HG03469 (cell line): ENCODE data around the gene FCSK.

Source experiments
- ATAC-seq: cut with Tn5 transposase; IDR thresholded peaks from one replicate; pipeline ENCODE4 v1.9.1; 2021; ENCODE audit warnings: mild to moderate bottlenecking, moderate library complexity, moderate number of reproducible peaks; ENCODE audit not compliant: unreplicated experiment

Gene FCSK

DNA sequence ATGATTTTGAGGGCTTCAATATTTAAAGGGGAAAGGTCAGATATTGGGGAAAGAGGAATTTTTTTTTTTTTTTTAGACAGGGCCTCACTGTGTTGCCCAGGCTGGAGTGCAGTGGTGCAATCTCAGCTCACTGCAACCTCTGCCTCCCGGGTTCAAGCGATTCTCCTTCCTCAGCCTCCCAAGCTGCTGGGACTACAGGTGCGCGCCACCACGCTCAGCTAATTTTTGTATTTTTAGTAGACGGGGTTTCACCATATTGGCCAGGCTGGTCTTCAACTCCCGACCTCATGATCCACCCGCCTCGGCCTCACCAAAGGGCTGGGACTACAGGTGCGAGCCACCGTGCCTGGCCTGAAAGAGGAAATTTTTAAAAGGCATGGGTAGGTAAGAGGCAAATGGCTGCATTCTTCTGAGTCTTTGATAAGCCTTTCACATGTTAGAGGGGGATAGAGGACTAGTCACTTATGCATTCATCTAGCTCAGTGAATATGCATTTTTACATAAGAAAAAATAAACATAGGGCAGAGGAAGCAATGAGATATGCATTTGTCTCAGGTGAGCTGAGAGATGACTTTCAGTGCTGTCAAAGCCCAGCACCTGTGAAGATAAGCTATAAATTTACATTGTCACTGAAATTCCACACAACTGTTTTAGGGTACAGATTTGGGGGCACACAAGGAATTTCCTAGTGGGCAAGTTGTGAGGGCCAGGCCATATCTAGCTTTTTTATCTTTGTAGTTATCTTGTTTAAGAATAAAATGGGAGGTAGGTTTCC is 1.1 kb upstream of the FCSK start:
- no peak for ATAC-seq

DNA sequence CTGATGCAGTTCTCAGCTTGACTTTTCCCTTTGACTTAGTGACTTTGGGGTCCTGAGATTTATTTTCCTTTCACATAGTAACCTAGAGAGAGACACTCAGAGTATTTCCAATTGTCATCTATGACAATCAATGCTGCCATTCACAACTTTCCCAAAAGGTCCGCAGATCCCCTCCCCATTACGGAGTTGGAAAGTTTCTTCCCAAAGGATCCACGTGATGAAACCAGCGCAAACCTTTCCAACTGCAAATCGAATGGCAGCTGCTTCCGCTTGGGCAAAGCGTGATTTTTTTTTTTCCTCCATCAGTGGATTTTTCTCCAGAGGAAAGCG is 538 bp upstream of the FCSK start:
- no peak for ATAC-seq

DNA sequence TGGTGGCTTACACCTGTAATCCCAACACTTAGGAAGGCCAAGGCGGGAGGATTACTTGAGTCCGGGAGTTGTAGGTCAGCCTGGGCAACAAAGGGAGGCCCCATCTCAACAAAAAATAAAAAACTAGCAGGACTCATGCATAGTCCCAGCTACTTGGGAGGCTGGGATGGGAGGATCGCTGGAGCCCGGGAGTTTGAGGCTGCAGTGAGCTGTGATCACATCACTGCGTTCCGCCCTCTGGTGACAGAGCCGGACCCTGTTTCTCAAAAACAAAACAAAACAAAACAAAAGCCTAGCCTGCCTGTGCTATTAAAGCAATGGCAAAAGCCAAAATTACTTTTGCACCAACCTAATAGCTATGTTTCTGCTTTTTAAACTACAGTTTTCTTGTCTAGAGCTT is 1.5 kb downstream of the FCSK start:
- ATAC-seq, result no peak

DNA sequence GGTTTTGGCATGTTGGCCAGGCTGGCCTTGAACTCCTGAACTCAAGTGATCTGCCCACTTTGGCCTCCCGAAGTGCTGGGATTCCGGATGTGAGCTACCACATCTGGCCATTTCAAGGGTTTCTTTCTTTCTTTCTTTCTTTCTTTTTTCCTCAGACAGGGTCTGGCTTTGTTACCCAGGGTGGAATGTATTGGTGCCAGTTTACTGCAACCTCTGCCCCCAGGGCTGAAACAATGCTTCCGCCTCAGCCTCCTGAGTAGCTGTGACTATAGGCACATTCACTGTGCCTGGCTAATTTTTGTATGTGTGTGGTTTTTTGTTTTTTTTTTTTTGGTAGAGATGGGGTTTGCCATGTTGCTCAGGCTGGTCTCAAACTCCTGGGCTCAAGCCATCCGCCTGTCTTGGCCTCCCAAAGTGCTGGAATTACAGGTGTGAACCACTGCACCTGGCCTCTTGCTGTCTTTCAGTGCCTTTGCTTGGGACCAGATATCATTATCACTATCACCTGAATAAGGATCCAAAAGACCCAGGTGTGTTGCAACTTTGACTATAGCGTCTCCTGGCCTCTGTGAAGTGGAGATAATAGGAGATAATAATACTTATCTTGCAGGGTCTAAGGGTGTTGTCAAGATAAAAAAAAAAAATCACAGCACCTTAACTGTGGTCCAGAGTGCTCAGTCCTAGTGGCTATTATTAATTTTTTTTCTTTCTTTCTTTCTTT is 3.2 kb downstream of the FCSK start:
- no peak for ATAC-seq

DNA sequence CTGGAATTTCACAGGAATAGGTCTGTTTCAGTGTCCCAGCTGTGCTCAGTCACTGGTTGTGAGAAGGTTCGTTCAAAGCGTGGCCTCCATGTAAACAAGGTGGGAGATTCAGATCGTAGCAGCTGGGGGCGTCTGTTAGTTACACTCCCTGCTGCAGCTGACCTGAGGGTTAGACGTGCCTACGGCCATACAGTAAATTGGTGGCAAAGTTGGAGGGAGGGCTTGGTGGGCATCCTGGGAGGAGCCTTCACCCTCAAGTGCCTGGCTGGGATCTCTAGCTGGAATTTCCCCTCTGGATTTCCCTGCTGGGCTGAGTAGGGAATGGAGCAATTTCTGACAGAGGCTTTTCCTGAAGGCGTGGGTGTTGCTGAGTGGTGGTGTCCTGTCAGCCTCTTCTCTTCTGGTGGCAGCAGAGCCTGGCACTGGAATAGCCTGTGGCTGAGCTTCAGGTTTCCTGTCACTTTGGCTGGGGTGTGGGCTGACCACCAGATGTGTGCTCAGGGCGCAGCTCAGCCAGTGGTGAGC is 6.4 kb downstream of the FCSK start:
- ATAC-seq, result no peak

DNA sequence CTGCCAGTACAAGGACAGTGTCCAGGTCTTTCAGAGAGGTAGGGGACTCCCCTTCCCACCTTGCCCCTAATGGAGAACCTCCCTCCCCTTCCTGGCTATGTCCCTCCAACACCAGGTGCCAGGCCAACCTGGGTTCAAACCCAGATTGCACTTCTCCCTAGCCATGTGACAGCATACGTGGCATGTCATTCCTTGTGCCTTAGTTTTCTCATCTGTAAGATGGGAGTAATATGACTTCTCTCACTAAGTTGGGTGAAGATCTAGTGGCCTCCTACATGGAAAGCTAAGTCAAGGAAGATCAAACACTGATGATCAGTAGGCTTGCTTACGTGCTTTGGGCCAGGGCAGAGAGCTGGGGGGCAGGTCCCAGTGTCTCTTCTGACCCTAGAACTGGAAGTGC is 8.8 kb downstream of the FCSK start:
- no peak for ATAC-seq

DNA sequence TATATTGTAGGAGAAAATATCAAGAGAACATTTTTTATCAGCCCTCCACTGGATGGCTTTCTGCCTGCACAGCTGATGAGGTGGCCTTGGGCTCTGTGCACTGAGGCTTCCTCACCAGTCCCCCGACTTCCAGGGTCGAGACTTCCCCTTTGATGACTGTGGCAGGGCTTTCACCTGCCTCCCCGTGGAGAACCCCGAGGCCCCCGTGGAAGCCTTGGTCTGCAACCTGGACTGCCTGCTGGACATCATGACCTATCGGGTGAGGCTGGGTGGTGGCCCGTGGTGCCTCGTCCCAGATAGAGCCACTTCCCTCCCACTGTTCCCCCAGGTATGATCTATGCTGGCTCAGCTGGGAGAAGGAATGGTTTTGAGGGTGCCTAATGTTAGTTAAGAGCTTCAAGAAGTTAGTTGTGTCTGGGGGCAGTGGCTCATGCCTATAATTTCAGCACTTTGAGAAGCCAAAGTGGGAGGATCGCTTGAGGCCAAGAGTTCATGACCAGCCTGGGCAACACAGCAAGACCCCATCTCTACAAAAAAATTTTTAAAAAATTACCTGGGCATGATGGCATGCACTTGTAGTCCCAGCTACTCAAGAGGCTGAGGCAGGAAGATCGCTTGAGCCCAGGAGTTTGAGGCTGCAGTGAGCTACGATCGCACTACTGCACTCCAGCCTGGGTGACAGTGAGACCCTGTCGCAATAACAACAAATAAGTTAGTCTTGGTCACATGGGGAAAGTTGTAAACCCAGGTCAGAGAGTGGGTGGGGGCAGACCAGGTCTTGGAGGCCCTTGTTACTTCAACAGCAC is 11.8 kb downstream of the FCSK start:
- ATAC-seq, result no peak

DNA sequence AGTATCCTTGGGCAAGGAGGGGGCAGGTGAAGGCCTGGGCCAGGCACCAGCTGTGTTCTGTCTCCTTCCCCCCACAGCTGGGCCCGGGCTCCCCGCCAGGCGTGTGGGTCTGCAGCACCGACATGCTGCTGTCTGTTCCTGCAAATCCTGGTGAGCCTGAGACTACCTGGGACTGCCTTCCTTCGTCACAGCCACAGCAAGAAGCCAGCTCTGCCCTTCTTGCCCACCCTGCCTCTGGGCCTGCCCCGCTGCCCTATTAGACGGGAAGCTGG is 12.3 kb downstream of the FCSK start:
- no peak for ATAC-seq

DNA sequence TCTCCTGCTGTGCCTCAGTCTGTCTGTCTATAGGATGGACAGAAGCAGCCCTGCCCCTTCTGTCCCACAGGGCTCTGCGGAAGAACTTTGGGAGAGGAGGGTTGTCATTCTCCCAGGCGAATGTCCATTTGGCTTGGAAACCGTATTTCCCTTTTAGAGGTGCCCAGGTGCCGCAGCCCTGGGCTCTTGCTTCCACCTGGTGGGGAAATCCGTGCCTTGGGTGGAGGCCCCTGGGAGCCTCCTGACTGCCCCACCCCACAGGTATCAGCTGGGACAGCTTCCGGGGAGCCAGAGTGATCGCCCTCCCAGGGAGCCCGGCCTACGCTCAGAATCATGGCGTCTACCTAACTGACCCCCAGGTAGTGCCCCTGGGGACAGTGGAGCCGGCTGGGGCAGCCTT is 12.7 kb downstream of the FCSK start:
- ATAC-seq, result no peak

DNA sequence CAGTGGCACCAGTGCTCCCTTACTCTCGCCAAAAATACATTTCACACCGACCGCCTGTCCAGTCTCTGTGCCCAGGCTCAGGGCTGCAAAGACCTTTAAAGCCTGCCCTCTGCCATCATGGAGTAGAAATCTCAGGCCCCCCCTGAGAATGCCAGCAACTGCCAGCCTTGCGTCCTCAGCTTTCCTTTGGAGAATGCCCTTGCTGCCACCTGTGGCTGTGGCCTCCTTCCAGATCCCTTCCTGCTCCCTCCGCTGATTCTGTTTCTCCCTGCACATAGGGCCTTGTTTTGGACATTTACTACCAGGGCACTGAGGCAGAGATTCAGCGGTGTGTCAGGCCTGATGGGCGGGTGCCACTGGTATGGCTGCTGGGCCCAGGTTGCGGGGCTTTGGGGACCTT is 13.2 kb downstream of the FCSK start:
- no peak for ATAC-seq

DNA sequence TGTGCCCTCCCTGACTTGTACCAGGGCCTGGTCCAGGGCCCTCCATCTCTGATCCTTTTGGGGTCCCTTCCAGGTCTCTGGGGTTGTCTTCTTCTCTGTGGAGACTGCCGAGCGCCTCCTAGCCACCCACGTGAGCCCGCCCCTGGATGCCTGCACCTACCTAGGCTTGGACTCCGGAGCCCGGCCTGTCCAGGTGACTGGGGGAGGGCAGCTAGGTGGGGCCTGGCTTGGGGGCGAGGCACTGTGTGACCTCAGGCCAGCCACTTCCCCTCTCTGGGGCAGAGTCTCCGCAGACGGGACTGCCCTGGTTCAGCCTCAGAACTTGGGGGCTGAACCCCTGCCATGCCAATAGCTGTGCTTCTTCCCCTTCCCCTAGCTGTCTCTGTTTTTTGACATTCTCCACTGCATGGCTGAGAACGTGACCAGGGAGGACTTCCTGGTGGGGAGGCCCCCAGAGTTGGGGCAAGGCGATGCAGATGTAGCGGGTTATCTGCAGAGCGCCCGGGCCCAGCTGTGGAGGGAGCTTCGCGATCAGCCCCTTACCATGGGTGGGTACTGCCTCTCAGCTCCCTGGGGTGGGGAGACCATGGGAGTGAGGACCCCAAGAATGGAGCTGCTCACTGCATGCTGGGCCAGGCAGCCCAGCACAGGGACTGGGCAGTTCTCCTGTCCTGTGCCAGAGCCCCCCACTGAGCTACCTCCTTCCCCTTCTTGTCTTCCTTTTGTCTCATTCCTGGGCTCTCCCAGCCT is 14.6 kb downstream of the FCSK start:
- no peak for ATAC-seq

DNA sequence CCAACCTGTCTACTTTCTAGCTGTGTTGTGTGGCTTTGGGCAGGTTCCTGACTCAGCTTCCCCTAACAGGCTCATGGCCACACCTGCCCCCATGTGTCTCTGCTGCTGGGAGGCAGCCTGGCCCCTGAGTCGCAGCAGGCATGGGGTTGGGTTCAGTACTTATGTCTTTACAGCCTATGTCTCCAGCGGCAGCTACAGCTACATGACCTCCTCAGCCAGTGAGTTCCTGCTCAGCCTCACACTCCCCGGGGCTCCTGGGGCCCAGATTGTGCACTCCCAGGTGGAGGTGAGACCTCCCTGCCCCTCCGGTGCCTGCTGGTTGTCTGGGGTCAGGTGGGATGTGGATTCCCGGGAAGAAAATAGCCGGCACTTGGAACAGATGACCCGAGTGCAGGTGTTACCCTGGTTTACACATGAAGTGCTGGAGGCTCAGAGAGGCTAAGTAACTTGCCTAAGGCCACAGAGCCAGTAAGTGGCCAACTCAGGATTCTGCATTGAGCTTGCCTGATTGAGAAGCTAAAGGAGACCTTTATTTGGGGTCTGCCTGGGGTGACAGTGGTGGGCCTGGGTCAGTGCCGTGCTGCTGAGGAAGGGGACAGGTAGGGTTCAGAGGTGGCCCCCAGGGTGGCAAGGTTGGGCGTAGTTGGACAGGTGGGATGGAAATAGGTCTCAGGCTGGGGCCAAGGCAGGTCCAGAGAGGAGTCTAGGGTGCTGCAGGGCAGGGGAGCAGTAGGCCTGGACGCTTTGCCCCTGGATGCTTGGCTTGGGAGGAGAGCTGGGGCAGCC is 15.9 kb downstream of the FCSK start:
- no peak for ATAC-seq

DNA sequence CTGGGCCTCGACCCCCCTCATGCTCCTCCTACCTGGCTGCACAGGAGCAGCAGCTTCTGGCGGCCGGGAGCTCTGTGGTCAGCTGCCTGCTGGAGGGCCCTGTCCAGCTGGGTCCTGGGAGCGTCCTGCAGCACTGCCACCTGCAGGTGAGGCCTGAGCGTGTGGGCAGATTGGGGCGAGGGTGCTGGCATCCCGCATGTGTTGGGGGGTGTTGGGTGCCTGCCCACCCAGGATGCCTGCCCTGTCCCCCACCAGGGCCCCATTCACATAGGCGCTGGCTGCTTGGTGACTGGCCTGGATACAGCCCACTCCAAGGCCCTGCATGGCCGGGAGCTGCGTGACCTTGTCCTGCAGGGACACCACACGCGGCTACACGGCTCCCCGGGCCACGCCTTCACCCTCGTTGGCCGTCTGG is 16.5 kb downstream of the FCSK start:
- no peak for ATAC-seq

DNA sequence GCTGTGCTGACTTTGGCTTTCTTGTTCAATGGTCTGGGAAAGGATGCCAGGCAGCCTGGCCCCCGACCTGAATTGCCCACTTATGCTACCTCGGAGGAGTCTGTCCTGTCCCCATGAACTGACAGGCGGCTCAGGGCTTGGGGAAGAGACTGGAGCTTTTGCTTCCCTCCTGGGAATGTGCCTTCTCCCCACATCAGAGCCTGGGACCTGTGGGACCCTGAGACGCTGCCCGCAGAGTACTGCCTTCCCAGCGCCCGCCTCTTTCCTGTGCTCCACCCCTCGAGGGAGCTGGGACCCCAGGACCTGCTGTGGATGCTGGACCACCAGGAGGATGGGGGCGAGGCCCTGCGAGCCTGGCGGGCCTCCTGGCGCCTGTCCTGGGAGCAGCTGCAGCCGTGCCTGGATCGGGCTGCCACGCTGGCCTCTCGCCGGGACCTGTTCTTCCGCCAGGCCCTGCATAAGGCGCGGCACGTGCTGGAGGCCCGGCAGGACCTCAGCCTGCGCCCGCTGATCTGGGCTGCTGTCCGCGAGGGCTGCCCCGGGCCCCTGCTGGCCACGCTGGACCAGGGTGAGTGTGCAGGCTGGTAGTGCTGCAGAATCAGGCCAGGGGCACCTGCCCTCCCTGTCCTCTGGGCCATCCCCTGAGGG is 18.5 kb downstream of the FCSK start:
- no peak for ATAC-seq

DNA sequence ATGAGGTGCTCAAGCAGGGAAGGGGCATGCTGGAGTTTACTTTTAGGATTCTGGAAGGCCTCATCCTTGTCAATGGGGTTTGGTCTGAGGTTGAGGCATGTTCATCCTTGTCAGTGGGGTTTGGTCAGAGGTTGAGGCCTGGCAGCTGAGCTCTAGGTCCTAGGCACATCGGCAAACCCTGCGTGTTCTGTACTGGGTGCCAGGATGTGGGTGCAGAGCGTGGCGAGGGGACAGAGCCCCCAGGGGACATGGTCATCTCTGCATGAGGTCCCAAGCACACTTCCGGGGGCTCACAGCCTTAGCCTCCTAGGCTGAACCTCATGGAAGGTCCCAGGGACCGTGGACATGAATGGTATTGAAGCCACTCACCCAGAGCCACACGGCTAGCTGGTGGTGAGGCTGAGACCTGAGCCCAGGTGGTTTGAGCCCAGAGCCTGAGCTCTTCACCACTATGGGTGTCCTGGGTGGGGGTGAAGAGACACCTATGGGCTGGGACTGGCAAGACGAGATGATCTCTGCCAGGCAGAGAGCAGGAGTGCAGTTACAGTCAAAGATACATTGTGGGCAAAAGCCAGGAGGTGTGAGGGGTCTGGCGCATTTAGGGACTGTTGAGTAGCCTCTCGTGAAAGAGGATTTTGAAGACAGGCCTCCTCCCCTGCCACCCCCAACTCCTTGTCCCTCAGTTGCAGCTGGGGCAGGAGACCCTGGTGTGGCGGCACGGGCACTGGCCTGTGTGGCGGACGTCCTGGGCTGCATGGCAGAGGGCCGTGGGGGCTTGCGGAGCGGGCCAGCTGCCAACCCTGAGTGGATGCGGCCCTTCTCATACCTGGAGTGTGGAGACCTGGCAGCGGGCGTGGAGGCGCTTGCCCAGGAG is 19.3 kb downstream of the FCSK start:
- ATAC-seq, result no peak

DNA sequence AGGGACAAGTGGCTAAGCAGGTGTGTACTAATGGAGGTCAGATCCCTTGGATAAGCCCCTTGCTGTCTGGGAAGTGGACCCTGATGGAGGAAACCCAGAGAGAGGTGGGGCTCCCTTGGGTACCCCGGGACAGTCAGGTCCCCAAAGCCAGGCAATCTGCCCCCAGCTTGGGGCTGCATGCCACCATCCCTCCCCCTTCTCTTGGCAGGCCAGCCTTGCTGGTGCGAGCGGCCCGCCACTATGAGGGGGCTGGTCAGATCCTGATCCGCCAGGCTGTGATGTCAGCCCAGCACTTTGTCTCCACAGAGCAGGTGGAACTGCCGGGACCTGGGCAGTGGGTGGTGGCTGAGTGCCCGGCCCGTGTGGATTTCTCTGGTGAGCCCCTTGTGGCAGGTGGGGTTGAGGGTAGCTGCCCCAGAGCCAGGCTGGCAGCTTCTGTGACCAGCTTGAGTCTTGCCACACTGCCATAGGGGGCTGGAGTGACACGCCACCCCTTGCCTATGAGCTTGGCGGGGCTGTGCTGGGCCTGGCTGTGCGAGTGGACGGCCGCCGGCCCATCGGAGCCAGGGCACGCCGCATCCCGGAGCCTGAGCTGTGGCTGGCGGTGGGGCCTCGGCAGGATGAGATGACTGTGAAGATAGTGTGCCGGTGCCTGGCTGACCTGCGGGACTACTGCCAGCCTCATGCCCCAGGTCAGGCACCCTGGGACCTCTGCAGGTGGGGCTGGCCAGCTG is 20.1 kb downstream of the FCSK start:
- ATAC-seq, result no peak

DNA sequence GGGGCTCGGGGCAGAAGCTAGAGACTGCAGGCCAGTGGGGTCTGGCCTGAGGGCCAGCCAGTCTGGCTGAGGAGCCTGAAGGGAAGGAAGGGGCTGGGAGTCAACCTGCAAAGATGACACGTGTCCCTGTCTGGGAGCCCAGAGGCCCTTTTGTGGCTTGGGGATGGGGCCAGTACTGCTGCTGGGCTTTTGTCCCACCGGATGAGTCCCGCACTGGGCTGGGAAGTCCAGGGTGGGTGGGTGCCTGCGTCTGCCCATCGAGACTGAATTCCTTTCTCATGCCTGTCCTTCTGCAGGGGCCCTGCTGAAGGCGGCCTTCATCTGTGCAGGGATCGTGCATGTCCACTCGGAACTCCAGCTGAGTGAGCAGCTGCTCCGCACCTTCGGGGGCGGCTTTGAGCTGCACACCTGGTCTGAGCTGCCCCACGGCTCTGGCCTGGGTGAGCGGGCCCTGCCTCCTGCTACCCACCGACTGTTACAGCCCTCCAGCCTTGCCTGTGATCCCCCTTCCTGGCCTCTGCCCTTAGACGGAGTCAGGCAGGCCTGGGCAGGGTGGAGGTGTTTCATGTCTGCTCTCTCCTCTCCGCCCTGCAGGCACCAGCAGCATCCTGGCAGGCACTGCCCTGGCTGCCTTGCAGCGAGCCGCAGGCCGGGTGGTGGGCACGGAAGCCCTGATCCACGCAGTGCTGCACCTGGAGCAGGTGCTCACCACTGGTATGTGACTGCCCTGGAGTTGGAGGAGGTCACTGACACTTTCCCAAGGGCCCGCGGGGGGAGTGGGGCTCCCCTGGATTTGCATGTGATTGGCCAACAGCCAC is 20.9 kb downstream of the FCSK start:
- ATAC-seq, result no peak
